GM13976 (cell line): ENCODE data around the gene MICU2.

Experiments
- DNase-seq: peaks from one replicate; pipeline ENCODE4 v3.0.0; 2012; ENCODE audit warnings: low spot score
- CTCF ChIP-seq: IDR thresholded peaks from 2 replicates; pipeline ENCODE4 v1.5.1; 2012; ENCODE audit warnings: borderline replicate concordance, mild to moderate bottlenecking; ENCODE audit not compliant: insufficient read depth; ENCODE audit errors: extremely low read depth, missing control alignments, control extremely low read depth
- in situ Hi-C: fragments of 300-500 bp; cut with MboI; formaldehyde crosslinking; loops from one replicate; pipeline ENCODE4 v1.12.0; 2022; ENCODE audit warnings: low sequenced_read_pairs, mixed read lengths, inconsistent platforms; ENCODE audit not compliant: unreplicated experiment

Gene MICU2

GRCh38 chr13:21541271-21541670 lies 62.7 kb downstream of the MICU2 start:
- in situ Hi-C loops = no loop called here
- no peak for TF ChIP-seq CTCF
- DNase-seq = no peak

GRCh38 chr13:21539687-21540086 lies 64.3 kb downstream of the MICU2 start:
- no peak for DNase-seq
- no peak for TF ChIP-seq CTCF
- in situ Hi-C loops = no loop called here

- in situ Hi-C loops = no loop called here
- TF ChIP-seq CTCF = no peak
- DNase-seq = no peak
Measured at GRCh38 chr13:21538753-21539152, 65.2 kb downstream of the MICU2 start.

GRCh38 chr13:21538280-21538679 lies 65.7 kb downstream of the MICU2 start:
- no peak for TF ChIP-seq CTCF
- in situ Hi-C loops = no loop called here
- no peak for DNase-seq

- TF ChIP-seq CTCF = no peak
- DNase-seq = no peak
- in situ Hi-C loops = no loop called here
Measured at GRCh38 chr13:21537105-21537504, 66.9 kb downstream of the MICU2 start.

GRCh38 chr13:21534760-21535159 lies 69.2 kb downstream of the MICU2 start:
- no peak for TF ChIP-seq CTCF
- DNase-seq = no peak
- in situ Hi-C loops = no loop called here

- in situ Hi-C loops = no loop called here
- no peak for TF ChIP-seq CTCF
- no peak for DNase-seq
Measured at GRCh38 chr13:21531455-21531854, 72.5 kb downstream of the MICU2 start.
